ENCODE data around the gene LCN10.

LCN10 gene

GRCh38 chr9:136720251-136720897 is 22.4 kb downstream of the LCN10 start:
- no peak for DNase-seq (ENCODE audit: low spot score)
- TF ChIP-seq, protein P1, sequence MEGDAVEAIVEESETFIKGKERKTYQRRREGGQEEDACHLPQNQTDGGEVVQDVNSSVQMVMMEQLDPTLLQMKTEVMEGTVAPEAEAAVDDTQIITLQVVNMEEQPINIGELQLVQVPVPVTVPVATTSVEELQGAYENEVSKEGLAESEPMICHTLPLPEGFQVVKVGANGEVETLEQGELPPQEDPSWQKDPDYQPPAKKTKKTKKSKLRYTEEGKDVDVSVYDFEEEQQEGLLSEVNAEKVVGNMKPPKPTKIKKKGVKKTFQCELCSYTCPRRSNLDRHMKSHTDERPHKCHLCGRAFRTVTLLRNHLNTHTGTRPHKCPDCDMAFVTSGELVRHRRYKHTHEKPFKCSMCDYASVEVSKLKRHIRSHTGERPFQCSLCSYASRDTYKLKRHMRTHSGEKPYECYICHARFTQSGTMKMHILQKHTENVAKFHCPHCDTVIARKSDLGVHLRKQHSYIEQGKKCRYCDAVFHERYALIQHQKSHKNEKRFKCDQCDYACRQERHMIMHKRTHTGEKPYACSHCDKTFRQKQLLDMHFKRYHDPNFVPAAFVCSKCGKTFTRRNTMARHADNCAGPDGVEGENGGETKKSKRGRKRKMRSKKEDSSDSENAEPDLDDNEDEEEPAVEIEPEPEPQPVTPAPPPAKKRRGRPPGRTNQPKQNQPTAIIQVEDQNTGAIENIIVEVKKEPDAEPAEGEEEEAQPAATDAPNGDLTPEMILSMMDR (IDR thresholded peaks at IDR 0.05; ENCODE audit: borderline replicate concordance, control extremely low read depth, extremely low read depth, insufficient read depth, missing control alignments) = no peak
- in situ Hi-C loops (cut with MboI; ENCODE audit: low sequenced_read_pairs, unreplicated experiment) = no loop called here

- no peak for DNase-seq (ENCODE audit: low spot score)
- TF ChIP-seq, protein P1 (IDR thresholded peaks at IDR 0.05; ENCODE audit: borderline replicate concordance, control extremely low read depth, extremely low read depth, insufficient read depth, missing control alignments) = no peak
- in situ Hi-C loops (cut with MboI; ENCODE audit: low sequenced_read_pairs, unreplicated experiment) = no loop called here
Observed at GRCh38 chr9:136719195-136719880, 23.4 kb downstream of the LCN10 start.

- in situ Hi-C loops (cut with MboI; ENCODE audit: low sequenced_read_pairs, unreplicated experiment) = no loop called here
- TF ChIP-seq, protein P1 (IDR thresholded peaks at IDR 0.05; ENCODE audit: borderline replicate concordance, control extremely low read depth, extremely low read depth, insufficient read depth, missing control alignments) = no peak
- DNase-seq (ENCODE audit: low spot score) = no peak
Observed at GRCh38 chr9:136718345-136719194, 24.2 kb downstream of the LCN10 start.

DNA sequence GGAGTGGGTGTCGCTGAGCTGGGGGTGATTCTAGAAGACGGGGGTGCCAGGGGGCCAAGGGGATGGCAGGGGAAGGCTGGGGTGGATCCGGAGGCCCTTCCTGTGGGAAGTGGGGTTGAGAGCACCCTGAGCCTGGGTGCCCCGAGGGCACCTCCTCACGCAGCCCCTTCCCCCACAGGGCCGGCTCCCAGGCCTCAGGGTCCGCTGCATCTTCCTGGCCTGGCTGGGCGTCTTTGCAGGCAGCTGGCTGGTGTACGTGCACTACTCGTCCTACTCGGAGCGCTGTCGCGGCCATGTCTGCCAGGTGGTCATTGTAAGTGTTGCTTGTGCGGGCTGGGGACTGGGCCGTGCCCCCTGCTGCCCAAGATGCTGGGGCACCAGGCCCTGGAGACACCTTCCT is 25.3 kb downstream of the LCN10 start:
- DNase-seq (ENCODE audit: low spot score) = no peak
- TF ChIP-seq, protein P1 (IDR thresholded peaks at IDR 0.05; ENCODE audit: borderline replicate concordance, control extremely low read depth, extremely low read depth, insufficient read depth, missing control alignments) = no peak
- in situ Hi-C loops (cut with MboI; ENCODE audit: low sequenced_read_pairs, unreplicated experiment) = no loop called here

GRCh38 chr9:136714893-136715274 is 27.9 kb downstream of the LCN10 start:
- DNase-seq (ENCODE audit: low spot score) = no peak
- in situ Hi-C loops (cut with MboI; ENCODE audit: low sequenced_read_pairs, unreplicated experiment) = no loop called here
- TF ChIP-seq, protein P1 (IDR thresholded peaks at IDR 0.05; ENCODE audit: borderline replicate concordance, control extremely low read depth, extremely low read depth, insufficient read depth, missing control alignments) = no peak

- in situ Hi-C loops (cut with MboI; ENCODE audit: low sequenced_read_pairs, unreplicated experiment) = no loop called here
- DNase-seq (ENCODE audit: low spot score) = no peak
- TF ChIP-seq, protein P1 (IDR thresholded peaks at IDR 0.05; ENCODE audit: borderline replicate concordance, control extremely low read depth, extremely low read depth, insufficient read depth, missing control alignments) = no peak
Observed at GRCh38 chr9:136714096-136714892, 28.4 kb downstream of the LCN10 start.

Measured in GM13976 (cell line).